ENCODE data around the gene POLR2F.

POLR2F gene

GRCh38 chr22:37990301-37990700 is 36.8 kb downstream of the POLR2F start:
- Histone ChIP-seq H3K4me2 (no peak overlapping the region), H3K36me3 (peaks cover 0 to 4% (median 0%) of the 10 kb centered on the region in 11 experiments; a peak in 3 of 22 replicates), H3K9me3 (replicated peaks in 1 of 11) (no peaks in the 10 kb centered on the region), H3K27ac (no peak overlapping the region), H3K4me3 (no peak overlapping the region), H3K27me3 (no peaks in the 10 kb centered on the region), H3K9ac (no peak overlapping the region), H3K4me1 (peaks cover 37 to 49% (median 41%) of the 10 kb centered on the region in 10 experiments), H4K20me1 (0 out of 22 replicates have a peak, but pooled peaks cover 0 to 4% (median 0%) of the 10 kb centered on the region in 11 experiments)
- no peak for TF ChIP-seq Cebpa-rat (IDR thresholded peaks at IDR 0.05)

GRCh38 chr22:37990862-37991261 is 37.4 kb downstream of the POLR2F start:
- Histone ChIP-seq H3K27ac (no peak overlapping the region), H3K4me2 (no peak overlapping the region), H3K27me3 (no peaks in the 10 kb centered on the region), H3K9ac (no peak overlapping the region), H4K20me1 (0 out of 22 replicates have a peak, but pooled peaks cover 0 to 4% (median 0%) of the 10 kb centered on the region in 11 experiments), H3K4me3 (no peak overlapping the region), H3K36me3 (peaks cover 0 to 4% (median 0%) of the 10 kb centered on the region in 11 experiments; a peak in 3 of 22 replicates), H3K9me3 (replicated peaks in 1 of 11) (no peaks in the 10 kb centered on the region), H3K4me1 (peaks cover 37 to 52% (median 42%) of the 10 kb centered on the region in 10 experiments)
- TF ChIP-seq Cebpa-rat (IDR thresholded peaks at IDR 0.05) = no peak

GRCh38 chr22:37991731-37992442 is 38.4 kb downstream of the POLR2F start:
- TF ChIP-seq Cebpa-rat (IDR thresholded peaks at IDR 0.05) = no peak
- Histone ChIP-seq H3K27me3 (no peaks in the 10 kb centered on the region), H3K4me2 (peak overlapping the region in 3 of 11 experiments; percentile 42 to 74 (median 62); a peak in 6 of 22 replicates), H3K27ac (no peak overlapping the region), H3K36me3 (peaks cover 0 to 4% (median 0%) of the 10 kb centered on the region in 11 experiments; a peak in 3 of 22 replicates), H3K4me1 (peaks cover 37 to 52% (median 42%) of the 10 kb centered on the region in 10 experiments), H3K9me3 (replicated peaks in 1 of 11) (no peaks in the 10 kb centered on the region), H3K9ac (no peak overlapping the region), H3K4me3 (no peak overlapping the region), H4K20me1 (0 out of 22 replicates have a peak, but pooled peaks cover 0 to 4% (median 0%) of the 10 kb centered on the region in 11 experiments)

GRCh38 chr22:37994049-37994448 is 40.5 kb downstream of the POLR2F start:
- Histone ChIP-seq H3K4me3 (no peak overlapping the region), H4K20me1 (0 out of 22 replicates have a peak, but pooled peaks cover 0 to 4% (median 0%) of the 10 kb centered on the region in 11 experiments), H3K9me3 (replicated peaks in 1 of 11) (no peaks in the 10 kb centered on the region), H3K4me1 (peaks cover 53 to 69% (median 57%) of the 10 kb centered on the region in 10 experiments), H3K27ac (peak overlapping the region in 4 of 11 experiments; percentile 1 to 44 (median 12); a peak in 2 of 22 replicates), H3K9ac (0 out of 22 replicates have a peak overlapping the region, but pooled peaks of 1 of the 11 experiments have one; percentile 24), H3K4me2 (peak overlapping the region in 10 of 11 experiments; percentile 7 to 97 (median 94); a peak in 15 of 22 replicates), H3K27me3 (no peaks in the 10 kb centered on the region), H3K36me3 (no peaks in the 10 kb centered on the region)
- TF ChIP-seq Cebpa-rat (IDR thresholded peaks at IDR 0.05) = no peak

DNA sequence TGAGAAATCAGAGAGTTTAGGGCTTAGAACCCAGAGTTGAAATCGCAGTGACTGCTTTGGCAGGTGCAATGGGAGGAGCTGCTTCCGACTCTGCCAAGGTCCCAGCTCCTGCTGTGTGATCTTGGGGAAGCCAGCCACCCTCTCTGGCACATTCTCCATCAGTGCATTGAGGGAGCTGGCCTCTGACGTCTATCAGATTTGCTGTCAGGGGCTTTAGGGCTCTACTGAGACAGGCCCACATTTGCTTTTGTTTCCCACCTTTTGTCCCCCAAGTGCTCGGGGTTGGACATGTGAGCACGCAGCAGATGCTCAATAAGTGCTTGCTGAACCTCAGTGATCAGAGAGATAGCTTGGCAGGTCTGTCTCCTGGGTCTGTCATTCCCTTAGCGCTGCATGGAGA is 41.5 kb downstream of the POLR2F start:
- Histone ChIP-seq H3K4me3 (no peak overlapping the region), H3K4me1 (peaks cover 62 to 79% (median 67%) of the 10 kb centered on the region in 10 experiments), H3K36me3 (no peaks in the 10 kb centered on the region), H3K27me3 (no peaks in the 10 kb centered on the region), H3K9ac (peak overlapping the region in 5 of 11 experiments; percentile 19 to 71 (median 50); a peak in 3 of 22 replicates), H4K20me1 (no peaks in the 10 kb centered on the region), H3K4me2 (peak overlapping the region in 10 of 11 experiments; percentile 15 to 97 (median 94); a peak in 16 of 22 replicates), H3K9me3 (replicated peaks in 1 of 11) (no peaks in the 10 kb centered on the region), H3K27ac (peak overlapping the region in 6 of 11 experiments; percentile 68 to 86 (median 78); a peak in 9 of 22 replicates)
- TF ChIP-seq Cebpa-rat (IDR thresholded peaks at IDR 0.05) = no peak

DNA sequence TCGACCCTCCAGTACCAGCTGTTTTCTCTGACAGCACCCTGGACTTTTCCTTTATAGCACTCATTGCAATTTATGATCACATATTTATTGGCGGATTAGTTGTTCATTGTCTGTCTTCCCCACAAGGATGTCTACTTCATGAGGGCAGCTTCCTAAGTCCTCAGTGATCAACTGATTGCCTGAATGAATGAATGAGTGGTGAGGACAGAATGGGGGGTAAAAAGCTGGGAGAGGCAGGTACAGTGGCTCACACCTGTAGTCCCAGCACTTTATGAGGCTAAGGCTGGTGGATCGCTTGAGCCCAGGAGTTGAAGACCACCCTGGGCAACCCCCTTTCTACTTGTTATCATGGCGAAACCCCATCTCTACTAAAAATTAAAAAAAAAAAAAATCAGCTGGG is 42.0 kb downstream of the POLR2F start:
- no peaks in the 10 kb centered on the region for H4K20me1 ChIP-seq
- H3K27ac ChIP-seq = peak overlapping the region in 9 of 11 experiments; percentile 51 to 86 (median 77); a peak in 17 of 22 replicates
- no peak overlapping the region for H3K4me3 ChIP-seq
- peak overlapping the region; percentile 76 to 97 (median 93); a peak in 21 of 22 replicates for H3K4me2 ChIP-seq
- no peaks in the 10 kb centered on the region for H3K9me3 ChIP-seq (replicated peaks in 1 of 11)
- H3K9ac ChIP-seq = peak overlapping the region in 7 of 11 experiments; percentile 19 to 71 (median 54); a peak in 13 of 22 replicates
- H3K36me3 ChIP-seq = no peaks in the 10 kb centered on the region
- no peak for TF ChIP-seq Cebpa-rat (IDR thresholded peaks at IDR 0.05)
- H3K27me3 ChIP-seq = no peaks in the 10 kb centered on the region
- H3K4me1 ChIP-seq = peaks cover 67 to 83% (median 71%) of the 10 kb centered on the region in 10 experiments

GRCh38 chr22:37996079-37996478 is 42.6 kb downstream of the POLR2F start:
- Histone ChIP-seq H3K36me3 (no peaks in the 10 kb centered on the region), H3K27ac (peak overlapping the region in 10 of 11 experiments; percentile 24 to 86 (median 76); a peak in 19 of 22 replicates), H3K9ac (peak overlapping the region in 9 of 11 experiments; percentile 41 to 71 (median 63); a peak in 16 of 22 replicates), H4K20me1 (no peaks in the 10 kb centered on the region), H3K27me3 (no peaks in the 10 kb centered on the region), H3K4me2 (peak overlapping the region; percentile 76 to 97 (median 93)), H3K4me3 (peak overlapping the region in 5 of 10 experiments; percentile 0 to 53 (median 22); a peak in 6 of 20 replicates), H3K4me1 (peaks cover 73 to 89% (median 78%) of the 10 kb centered on the region in 10 experiments), H3K9me3 (replicated peaks in 1 of 11) (no peaks in the 10 kb centered on the region)
- no peak for TF ChIP-seq Cebpa-rat (IDR thresholded peaks at IDR 0.05)

DNA sequence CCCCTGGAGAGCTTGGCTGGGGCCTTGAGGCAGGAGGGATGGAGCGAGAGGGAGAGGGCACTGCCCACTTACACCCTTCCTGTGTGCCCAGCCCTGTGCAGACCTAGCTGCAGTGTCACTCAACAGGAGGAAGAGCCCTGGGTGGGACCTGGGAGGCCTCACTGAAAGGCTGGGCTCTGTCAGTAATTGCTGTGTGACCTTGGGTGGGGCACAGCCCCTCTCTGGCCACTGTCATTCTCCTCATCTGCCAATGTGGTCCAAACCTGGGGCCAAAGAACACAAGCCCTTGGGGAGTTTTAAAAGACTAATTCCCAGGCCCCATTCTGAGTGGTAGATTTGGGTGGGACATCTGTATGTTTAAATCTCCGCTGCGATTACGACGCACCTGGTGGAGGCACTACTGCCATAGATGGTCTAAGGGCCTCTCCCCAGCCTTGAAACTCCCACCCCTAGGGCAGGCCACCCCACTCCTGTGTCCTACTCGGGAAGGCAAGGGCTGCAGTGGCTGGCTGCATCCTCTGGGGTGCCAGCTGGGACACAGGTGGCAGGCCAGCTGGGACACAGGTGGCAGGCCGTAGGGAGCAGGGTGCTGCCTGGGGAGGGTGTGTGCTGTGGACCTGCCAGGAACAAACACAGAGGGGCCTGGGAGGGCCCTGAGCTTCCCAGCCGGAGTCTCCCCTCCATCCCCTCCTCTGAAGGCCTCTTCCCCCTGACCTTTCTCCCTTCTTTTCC is 43.2 kb downstream of the POLR2F start:
- peak overlapping the region in 5 of 10 experiments; percentile 0 to 53 (median 22); a peak in 7 of 20 replicates for H3K4me3 ChIP-seq
- peak overlapping the region in 9 of 11 experiments; percentile 41 to 71 (median 63); a peak in 17 of 22 replicates for H3K9ac ChIP-seq
- no peaks in the 10 kb centered on the region for H3K27me3 ChIP-seq
- H3K4me2 ChIP-seq = peak overlapping the region; percentile 76 to 97 (median 93)
- no peak for TF ChIP-seq Cebpa-rat (IDR thresholded peaks at IDR 0.05)
- peak overlapping the region in 10 of 11 experiments; percentile 24 to 86 (median 76); a peak in 19 of 22 replicates for H3K27ac ChIP-seq
- H4K20me1 ChIP-seq = no peaks in the 10 kb centered on the region
- H3K36me3 ChIP-seq = no peaks in the 10 kb centered on the region
- H3K4me1 ChIP-seq = peaks cover 73 to 89% (median 81%) of the 10 kb centered on the region in 10 experiments
- H3K9me3 ChIP-seq (replicated peaks in 1 of 11) = no peaks in the 10 kb centered on the region
